Measurements from ENCODE around the gene PLAU.
A peak's percentile ranks its signal among the peaks of the same experiment; 100 is the strongest.

Gene PLAU

DNA sequence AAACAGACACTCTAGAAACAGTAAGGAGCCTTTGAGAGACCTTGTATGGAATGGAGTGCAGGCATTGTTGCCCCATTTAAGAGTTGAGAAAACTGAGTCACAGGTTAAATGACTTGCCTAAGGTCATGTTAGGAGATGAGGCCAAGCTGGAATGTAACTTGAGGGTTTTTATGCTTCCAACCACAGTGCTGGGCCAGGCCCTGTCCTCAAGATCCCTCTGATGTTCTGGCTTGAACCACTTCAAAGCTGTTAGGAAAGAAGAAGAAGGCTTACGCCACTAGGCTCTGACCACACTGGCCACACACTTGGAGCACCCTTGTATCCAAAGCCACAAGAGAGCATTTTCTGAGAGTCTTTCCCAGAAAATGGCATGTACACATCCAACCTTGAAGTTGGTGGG is 42.7 kb downstream of the PLAU start:
- TF ChIP-seq EGR1 (IDR thresholded peaks at IDR 0.05): no peak
- TF ChIP-seq CREB1 (IDR thresholded peaks at IDR 0.05; ENCODE audit: low read depth): no peak
- TF ChIP-seq, protein P1, sequence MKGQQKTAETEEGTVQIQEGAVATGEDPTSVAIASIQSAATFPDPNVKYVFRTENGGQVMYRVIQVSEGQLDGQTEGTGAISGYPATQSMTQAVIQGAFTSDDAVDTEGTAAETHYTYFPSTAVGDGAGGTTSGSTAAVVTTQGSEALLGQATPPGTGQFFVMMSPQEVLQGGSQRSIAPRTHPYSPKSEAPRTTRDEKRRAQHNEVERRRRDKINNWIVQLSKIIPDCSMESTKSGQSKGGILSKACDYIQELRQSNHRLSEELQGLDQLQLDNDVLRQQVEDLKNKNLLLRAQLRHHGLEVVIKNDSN (IDR thresholded peaks at IDR 0.05): no peak
- no peak for TF ChIP-seq NFIC (IDR thresholded peaks at IDR 0.05)
- no peak for TF ChIP-seq TCF12 (IDR thresholded peaks at IDR 0.05; ENCODE audit: low read depth)
- no peak for TF ChIP-seq FOXM1 (IDR thresholded peaks at IDR 0.05; ENCODE audit: borderline replicate concordance, low read depth)
- TF ChIP-seq, protein P2, sequence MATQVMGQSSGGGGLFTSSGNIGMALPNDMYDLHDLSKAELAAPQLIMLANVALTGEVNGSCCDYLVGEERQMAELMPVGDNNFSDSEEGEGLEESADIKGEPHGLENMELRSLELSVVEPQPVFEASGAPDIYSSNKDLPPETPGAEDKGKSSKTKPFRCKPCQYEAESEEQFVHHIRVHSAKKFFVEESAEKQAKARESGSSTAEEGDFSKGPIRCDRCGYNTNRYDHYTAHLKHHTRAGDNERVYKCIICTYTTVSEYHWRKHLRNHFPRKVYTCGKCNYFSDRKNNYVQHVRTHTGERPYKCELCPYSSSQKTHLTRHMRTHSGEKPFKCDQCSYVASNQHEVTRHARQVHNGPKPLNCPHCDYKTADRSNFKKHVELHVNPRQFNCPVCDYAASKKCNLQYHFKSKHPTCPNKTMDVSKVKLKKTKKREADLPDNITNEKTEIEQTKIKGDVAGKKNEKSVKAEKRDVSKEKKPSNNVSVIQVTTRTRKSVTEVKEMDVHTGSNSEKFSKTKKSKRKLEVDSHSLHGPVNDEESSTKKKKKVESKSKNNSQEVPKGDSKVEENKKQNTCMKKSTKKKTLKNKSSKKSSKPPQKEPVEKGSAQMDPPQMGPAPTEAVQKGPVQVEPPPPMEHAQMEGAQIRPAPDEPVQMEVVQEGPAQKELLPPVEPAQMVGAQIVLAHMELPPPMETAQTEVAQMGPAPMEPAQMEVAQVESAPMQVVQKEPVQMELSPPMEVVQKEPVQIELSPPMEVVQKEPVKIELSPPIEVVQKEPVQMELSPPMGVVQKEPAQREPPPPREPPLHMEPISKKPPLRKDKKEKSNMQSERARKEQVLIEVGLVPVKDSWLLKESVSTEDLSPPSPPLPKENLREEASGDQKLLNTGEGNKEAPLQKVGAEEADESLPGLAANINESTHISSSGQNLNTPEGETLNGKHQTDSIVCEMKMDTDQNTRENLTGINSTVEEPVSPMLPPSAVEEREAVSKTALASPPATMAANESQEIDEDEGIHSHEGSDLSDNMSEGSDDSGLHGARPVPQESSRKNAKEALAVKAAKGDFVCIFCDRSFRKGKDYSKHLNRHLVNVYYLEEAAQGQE (IDR thresholded peaks at IDR 0.05; ENCODE audit: low read depth): no peak

DNA sequence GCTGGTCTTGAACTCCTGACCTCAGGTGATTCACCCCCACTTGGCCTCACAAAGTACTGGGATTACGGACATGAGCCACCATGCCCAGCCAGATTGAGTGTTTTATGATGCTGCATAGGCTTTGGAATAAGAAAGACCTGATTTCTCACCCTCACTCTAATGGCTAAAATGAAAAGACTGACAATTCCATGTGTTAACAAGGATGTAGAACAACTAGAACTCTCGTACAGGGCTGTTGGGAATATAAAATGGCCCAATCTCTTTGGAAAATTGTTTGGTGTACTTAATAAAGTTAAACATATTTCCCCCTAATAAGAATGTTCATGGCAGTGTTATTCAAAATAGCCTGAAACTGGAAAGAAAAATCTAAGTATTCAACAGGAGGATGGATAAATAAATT is 43.8 kb downstream of the PLAU start:
- no peak for TF ChIP-seq ZBTB7A (IDR thresholded peaks at IDR 0.05; ENCODE audit: low read depth)
- no peak for TF ChIP-seq RAD21 (IDR thresholded peaks at IDR 0.05; ENCODE audit: low read depth)
- TF ChIP-seq FOXM1 (IDR thresholded peaks at IDR 0.05; ENCODE audit: borderline replicate concordance, low read depth): no peak
- no peak for TF ChIP-seq TCF12 (IDR thresholded peaks at IDR 0.05; ENCODE audit: low read depth)
- TF ChIP-seq, protein P2 (IDR thresholded peaks at IDR 0.05; ENCODE audit: low read depth): no peak
- TF ChIP-seq EGR1 (IDR thresholded peaks at IDR 0.05): no peak
- no peak for TF ChIP-seq NFIC (IDR thresholded peaks at IDR 0.05)
- TF ChIP-seq TAF1 (IDR thresholded peaks at IDR 0.05; ENCODE audit: low read depth): no peak
- TF ChIP-seq YY1 (IDR thresholded peaks at IDR 0.05; ENCODE audit: low read depth): no peak
- TF ChIP-seq, protein P1 (IDR thresholded peaks at IDR 0.05): no peak
- TF ChIP-seq CREB1 (IDR thresholded peaks at IDR 0.05; ENCODE audit: low read depth): no peak
- no peak for TF ChIP-seq TEAD4 (IDR thresholded peaks at IDR 0.05)

DNA sequence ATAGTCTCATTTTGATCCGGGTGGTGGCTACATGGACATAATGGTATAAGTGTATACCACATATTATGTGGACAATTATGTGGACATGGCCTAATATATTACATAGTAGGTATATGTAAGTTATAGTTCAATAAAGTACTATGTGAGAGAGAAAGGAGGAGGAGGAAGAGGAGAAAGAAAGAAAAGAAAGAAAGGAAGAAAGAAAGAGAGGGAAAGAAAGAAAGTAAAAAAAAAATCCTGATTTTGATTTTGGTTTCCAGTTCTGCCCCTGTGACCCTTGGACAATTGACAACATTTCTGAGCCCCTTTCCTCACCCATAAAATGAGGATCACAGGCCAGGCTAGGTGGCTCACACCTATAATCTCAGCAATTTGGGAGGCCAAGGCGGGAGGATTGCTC is 44.8 kb downstream of the PLAU start:
- TF ChIP-seq RAD21 (IDR thresholded peaks at IDR 0.05; ENCODE audit: low read depth) (no peak), EGR1 (IDR thresholded peaks at IDR 0.05) (no peak), EP300 (IDR thresholded peaks at IDR 0.05; ENCODE audit: borderline replicate concordance) (no peak), FOXM1 (IDR thresholded peaks at IDR 0.05; ENCODE audit: borderline replicate concordance, low read depth) (no peak), NFIC (IDR thresholded peaks at IDR 0.05) (no peak), CREB1 (IDR thresholded peaks at IDR 0.05; ENCODE audit: low read depth) (no peak), TEAD4 (IDR thresholded peaks at IDR 0.05) (no peak), ZBTB7A (IDR thresholded peaks at IDR 0.05; ENCODE audit: low read depth) (no peak), CEBPB (IDR thresholded peaks at IDR 0.05) (no peak), TAF1 (IDR thresholded peaks at IDR 0.05; ENCODE audit: low read depth) (no peak), YY1 (IDR thresholded peaks at IDR 0.05; ENCODE audit: low read depth) (no peak), TCF12 (IDR thresholded peaks at IDR 0.05; ENCODE audit: low read depth) (no peak)
- TF ChIP-seq, protein P3, sequence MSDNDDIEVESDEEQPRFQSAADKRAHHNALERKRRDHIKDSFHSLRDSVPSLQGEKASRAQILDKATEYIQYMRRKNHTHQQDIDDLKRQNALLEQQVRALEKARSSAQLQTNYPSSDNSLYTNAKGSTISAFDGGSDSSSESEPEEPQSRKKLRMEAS (IDR thresholded peaks at IDR 0.05): no peak
- TF ChIP-seq, protein P2 (IDR thresholded peaks at IDR 0.05; ENCODE audit: low read depth): no peak
- TF ChIP-seq, protein P1 (IDR thresholded peaks at IDR 0.05): no peak

DNA sequence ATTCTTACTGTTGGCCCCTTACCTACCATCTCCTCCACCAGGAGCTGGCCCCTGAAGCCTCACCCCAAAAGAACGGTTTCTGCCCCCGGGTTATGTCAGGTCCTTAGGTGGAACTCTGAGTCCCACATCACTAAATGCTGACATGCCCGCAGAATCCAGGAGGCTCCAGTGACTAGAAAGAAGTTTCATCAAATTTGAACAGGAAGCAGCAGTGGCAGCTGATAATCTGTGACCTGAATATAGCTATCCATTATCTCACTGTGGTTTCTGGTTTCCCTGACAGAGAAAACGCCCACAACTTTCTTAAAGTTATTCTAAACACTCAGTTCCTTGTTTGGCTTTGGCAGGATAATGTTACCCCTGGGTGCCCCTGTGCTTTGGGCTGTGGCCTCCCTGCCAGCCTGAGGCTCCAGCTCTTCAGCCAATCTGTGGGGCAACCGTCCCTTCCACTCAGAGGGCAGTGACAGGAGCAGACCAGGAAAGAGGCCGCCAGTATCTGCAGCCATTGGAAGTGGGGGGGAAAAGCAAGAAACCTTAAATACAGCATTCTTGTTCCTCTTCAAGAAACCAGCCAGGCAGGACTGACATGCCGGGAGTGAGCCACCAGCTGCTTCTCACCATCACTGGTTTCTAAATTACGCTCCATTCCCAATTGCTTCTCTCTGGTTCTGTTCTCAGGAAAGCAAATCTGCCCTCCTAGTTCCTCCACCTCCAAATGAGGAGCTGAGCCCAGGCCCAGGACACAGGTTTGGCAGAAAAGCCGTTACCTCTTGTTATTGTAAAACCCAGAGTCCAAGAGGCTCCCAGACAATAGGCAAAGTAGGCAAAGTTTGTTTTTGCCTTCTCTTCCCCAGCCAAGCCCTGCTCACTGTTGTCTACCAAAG is 45.8 kb downstream of the PLAU start:
- TF ChIP-seq TEAD4 (IDR thresholded peaks at IDR 0.05): 0 out of 2 replicates have a peak, but pooled peaks have one; percentile 8
- TF ChIP-seq RAD21 (IDR thresholded peaks at IDR 0.05; ENCODE audit: low read depth): no peak; the same call in 1 of the 2 replicates
- TF ChIP-seq TAF1 (IDR thresholded peaks at IDR 0.05; ENCODE audit: low read depth): peak; percentile 50; the same call in 1 of the 2 replicates

Measured in Ishikawa (cell line).